Transverse colon (tissue), 4 donors: ENCODE results near the gene LDLRAD4. TPM values are rescaled to one million over a fixed set of nuclear protein-coding genes. Genes with fewer than 3 reads are reported as not detected.

Experiments
- DNase-seq: peaks from one replicate; pipeline ENCODE4 v3.0.0-alpha.2; 2019
- H3K27ac ChIP-seq, 4 donors: fragments of 200-600 bp; sonication (generic); 2 replicates each; pipeline ENCODE4 v1.5.1; 2016 to 2018; ENCODE audit warnings: inconsistent platforms in 4 of 4
- H3K27me3 ChIP-seq: fragments of 200-600 bp; sonication (generic); 2 replicates; pipeline ENCODE4 v1.5.1; 2017; ENCODE audit warnings: inconsistent platforms
- H3K36me3 ChIP-seq, 4 donors: fragments of 200-600 bp; sonication (generic); 2 replicates each; pipeline ENCODE4 v1.5.1; 2017 to 2019; ENCODE audit warnings: inconsistent platforms in 4 of 4
- H3K4me1 ChIP-seq, 4 donors: fragments of 200-600 bp; sonication (generic); 2 replicates each; pipeline ENCODE4 v1.5.1; 2017 to 2020; ENCODE audit warnings: inconsistent platforms in 4 of 4
- H3K4me3 ChIP-seq, 4 donors: fragments of 200-600 bp; sonication (generic); 1 replicate in 1 of 4; 2 replicates in 3 of 4; pipeline versions ENCODE4 v1.5.1 to v1.6.1; 2017 to 2019; ENCODE audit warnings: inconsistent platforms in 4 of 4
- H3K9me3 ChIP-seq, 2 donors: fragments of 200-600 bp; sonication (generic); 2 replicates each; pipeline ENCODE4 v1.5.1; 2017 to 2019; ENCODE audit warnings: inconsistent platforms in 2 of 2
- EP300 ChIP-seq: sonication (generic); formaldehyde crosslinking; IDR thresholded peaks from one replicate; pipeline ENCODE4 v1.6.1; 2017; ENCODE audit warnings: antibody characterized with exemption, low read depth
- POLR2A ChIP-seq: fragments of 450-650 bp; IDR thresholded peaks from one replicate; pipeline ENCODE4 v1.6.1; 2016; ENCODE audit warnings: antibody characterized with exemption, mild to moderate bottlenecking, moderate library complexity
- POLR2AphosphoS5 ChIP-seq, 3 donors: sonication (generic); formaldehyde crosslinking; IDR thresholded peaks; one replicate each; pipeline ENCODE4 v1.6.1; 2016; ENCODE audit warnings: antibody characterized with exemption in 3 of 3
- WGBS, 2 donors: methylation state at CpG; one replicate each; pipeline ENCODE4 v1.1.5; 2018; ENCODE audit warnings: low coverage in 1 of 2; 5-methylcytosine and 5-hydroxymethylcytosine counted together
- in situ Hi-C, 4 donors: fragments of 200-750 bp; cut with MboI; loops; one replicate each; pipeline versions ENCODE4 v1.15.0 to v1.15.1; 2017; ENCODE audit warnings: low sequenced_read_pairs in 3 of 4, low pct_ligation_motif_present in 1 of 4, low pct_unique_long_range_greater_than_20kb in 1 of 4
- intact Hi-C: fragments of 100-400 bp; cut with DNase I; formaldehyde crosslinking; loops from one replicate; pipeline ENCODE4 v1.15.1; 2023; ENCODE audit warnings: low total_unique reads
- total RNA-seq, 4 donors: library from RNA; depleted of rRNA; stranded (reverse); fragments of >200 nt; gene quantifications; one replicate each; pipeline ENCODE4 v1.1.0, GENCODE V29; 2016
- TF ChIP-seq, protein P1 (sequence below), 5 experiments: fragments of 200-600 bp in 3 of 5; fragments of 450-650 bp in 2 of 5; sonication (generic) in 3 of 5; IDR thresholded peaks; 1 replicate in 2 of 5; 2 replicates in 3 of 5; pipeline ENCODE4 v1.5.1; 2016 to 2017; ENCODE audit warnings: antibody characterized with exemption in 5 of 5, inconsistent platforms in 3 of 5, mild to moderate bottlenecking in 2 of 5, moderate library complexity in 1 of 5

Gene LDLRAD4
- total RNA-seq, 4 donors from 2014 or later = 34.8 to 277 (median 60.6) TPM

DNA sequence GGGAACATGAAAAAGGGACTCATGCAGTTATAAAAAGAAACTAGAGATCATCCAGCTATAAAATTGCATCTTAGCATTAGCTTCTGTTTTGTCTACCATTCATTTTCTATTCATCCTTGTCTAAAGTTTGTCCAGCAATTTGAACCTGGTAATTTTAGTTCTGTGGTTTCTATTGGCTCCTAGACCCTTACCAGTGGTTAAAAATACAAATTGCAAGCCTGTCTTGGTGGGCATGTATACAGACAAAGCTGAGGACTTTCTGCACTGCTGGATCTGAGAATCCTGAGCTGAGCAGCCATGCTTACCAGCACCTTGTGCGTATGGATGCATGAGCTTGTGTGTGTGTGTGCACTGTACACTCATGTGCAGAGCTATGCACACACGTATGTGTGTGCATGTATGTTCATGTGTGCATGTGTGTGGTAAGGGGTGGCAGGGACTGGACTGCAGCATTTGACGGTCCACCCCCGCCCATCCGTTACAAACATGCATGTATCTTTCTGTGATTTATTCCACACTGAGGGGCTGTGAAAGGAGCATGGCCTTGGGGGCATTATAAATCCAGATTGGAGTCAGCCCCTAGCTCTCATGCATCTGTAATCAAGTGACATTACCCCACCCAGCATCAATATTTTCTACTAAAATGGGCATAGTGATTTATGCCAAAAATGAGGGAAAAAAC is 363.1 kb downstream of the LDLRAD4 start:
- no peak for DNase-seq
- H3K36me3 ChIP-seq = no peaks in the 10 kb centered on the region
- H3K27me3 ChIP-seq = no peaks in the 10 kb centered on the region
- in situ Hi-C loops (no loop called here), intact Hi-C loops (no loop called here)
- peaks cover 0 to 19% (median 3%) of the 10 kb centered on the region in 4 donors for H3K4me1 ChIP-seq
- no peak overlapping the region for H3K27ac ChIP-seq
- no peaks in the 10 kb centered on the region for H3K9me3 ChIP-seq
- TF ChIP-seq POLR2AphosphoS5 (IDR thresholded peaks at IDR 0.05) (no peak), POLR2A (no peak), EP300 (no peak)
- TF ChIP-seq, protein P1, sequence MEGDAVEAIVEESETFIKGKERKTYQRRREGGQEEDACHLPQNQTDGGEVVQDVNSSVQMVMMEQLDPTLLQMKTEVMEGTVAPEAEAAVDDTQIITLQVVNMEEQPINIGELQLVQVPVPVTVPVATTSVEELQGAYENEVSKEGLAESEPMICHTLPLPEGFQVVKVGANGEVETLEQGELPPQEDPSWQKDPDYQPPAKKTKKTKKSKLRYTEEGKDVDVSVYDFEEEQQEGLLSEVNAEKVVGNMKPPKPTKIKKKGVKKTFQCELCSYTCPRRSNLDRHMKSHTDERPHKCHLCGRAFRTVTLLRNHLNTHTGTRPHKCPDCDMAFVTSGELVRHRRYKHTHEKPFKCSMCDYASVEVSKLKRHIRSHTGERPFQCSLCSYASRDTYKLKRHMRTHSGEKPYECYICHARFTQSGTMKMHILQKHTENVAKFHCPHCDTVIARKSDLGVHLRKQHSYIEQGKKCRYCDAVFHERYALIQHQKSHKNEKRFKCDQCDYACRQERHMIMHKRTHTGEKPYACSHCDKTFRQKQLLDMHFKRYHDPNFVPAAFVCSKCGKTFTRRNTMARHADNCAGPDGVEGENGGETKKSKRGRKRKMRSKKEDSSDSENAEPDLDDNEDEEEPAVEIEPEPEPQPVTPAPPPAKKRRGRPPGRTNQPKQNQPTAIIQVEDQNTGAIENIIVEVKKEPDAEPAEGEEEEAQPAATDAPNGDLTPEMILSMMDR (IDR thresholded peaks at IDR 0.05) = no peak
- no peak overlapping the region for H3K4me3 ChIP-seq
- 97 to 100% methylated on average over 2 to 5 of the region's 5 CpGs for WGBS, 2 donors

DNA sequence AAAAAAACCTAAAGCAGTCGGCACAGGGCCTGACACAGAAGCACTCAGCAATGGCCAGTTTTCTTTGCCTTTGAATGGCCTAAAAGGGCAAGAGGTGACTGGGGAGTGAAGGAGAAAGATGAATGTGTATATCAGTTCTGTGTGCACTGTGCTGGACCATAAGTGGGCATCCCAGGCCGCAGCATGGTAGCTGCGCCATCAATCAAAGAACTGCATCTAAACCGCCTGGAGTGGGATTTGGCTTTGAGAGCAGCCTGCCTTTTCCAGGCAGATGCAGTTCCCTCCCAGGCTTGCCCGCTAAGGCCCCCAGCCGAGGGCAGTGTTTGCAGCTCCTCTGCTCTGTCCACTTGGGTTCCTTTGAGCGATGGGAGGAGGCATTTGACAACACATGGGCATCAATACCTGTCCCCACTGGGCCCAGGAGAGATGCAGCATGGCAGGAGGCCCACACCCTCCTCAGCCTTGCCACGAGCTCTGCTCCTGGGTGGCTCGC is 363.7 kb downstream of the LDLRAD4 start:
- no peaks in the 10 kb centered on the region for H3K36me3 ChIP-seq
- intact Hi-C loops = no loop called here
- WGBS, 2 donors = 92% methylated on average over 9 of the region's 9 CpGs; no CpG with 5 or more reads in 1 of the 2 donors
- TF ChIP-seq POLR2A = no peak
- TF ChIP-seq, protein P1 (IDR thresholded peaks at IDR 0.05) = no peak
- TF ChIP-seq EP300 = no peak
- TF ChIP-seq POLR2AphosphoS5 (IDR thresholded peaks at IDR 0.05) = no peak
- no peak for DNase-seq
- in situ Hi-C loops = no loop called here
- no peak overlapping the region for H3K4me3 ChIP-seq
- H3K27ac ChIP-seq = no peak overlapping the region
- no peaks in the 10 kb centered on the region for H3K9me3 ChIP-seq
- peaks cover 0 to 16% (median under 1%) of the 10 kb centered on the region in 4 donors for H3K4me1 ChIP-seq
- no peaks in the 10 kb centered on the region for H3K27me3 ChIP-seq

DNA sequence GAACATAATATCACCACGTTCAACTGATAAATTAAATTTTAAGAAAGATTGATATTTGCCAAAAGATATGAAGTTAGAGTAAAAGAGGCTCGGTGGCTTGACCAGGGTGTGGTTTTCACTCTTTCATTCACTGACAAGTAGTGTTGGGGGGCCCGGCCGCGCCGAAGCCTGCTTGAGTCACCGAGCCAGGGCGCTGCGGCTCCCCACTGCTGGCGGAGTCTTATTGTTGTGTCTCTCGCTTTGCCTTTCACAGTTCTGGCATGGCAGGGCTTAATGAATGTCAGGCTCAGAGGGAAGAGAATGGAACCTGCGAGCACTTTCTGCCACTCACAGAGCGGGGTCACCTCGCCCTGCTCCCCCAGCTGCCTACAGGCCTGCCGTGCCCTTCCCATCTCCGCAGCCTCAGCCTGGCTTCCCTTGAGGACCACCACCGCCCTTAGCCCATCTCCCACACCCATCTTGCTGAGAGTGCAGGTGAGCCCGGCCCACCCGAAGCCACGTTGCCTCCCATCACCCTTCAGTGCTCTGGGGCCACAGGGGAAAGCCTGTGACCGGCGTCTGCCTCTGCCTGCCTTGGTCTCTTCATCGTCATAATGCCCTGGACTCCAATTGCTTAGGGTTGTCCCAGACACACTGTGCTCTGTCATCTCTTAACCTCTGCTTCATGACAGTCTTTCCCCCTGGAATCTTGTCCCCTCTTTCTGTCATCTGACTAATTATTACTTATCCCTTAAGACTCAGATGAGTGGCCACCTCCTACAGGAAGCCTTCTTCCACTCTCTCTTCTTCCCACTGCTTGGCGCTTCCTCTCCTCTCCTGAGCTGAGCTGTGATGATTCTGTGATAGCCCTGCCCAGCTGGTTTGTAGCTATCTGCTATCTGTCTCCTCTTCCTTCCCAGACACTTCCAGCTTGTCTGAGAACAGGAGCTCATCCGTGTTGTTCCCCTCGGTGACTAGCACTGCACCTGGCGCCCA is 365.3 kb downstream of the LDLRAD4 start:
- TF ChIP-seq, protein P1 (IDR thresholded peaks at IDR 0.05) = no peak
- TF ChIP-seq POLR2A = no peak
- DNase-seq = no peak
- Histone ChIP-seq H3K36me3 (no peaks in the 10 kb centered on the region), H3K4me3 (no peak overlapping the region), H3K27me3 (no peaks in the 10 kb centered on the region), H3K9me3 (no peaks in the 10 kb centered on the region), H3K4me1 (peaks cover 0 to 6% (median 2%) of the 10 kb centered on the region in 4 donors), H3K27ac (no peak overlapping the region)
- in situ Hi-C loops (no loop called here), intact Hi-C loops (no loop called here)
- WGBS, 2 donors = 93 to 97% methylated on average over 10 to 27 of the region's 27 CpGs

DNA sequence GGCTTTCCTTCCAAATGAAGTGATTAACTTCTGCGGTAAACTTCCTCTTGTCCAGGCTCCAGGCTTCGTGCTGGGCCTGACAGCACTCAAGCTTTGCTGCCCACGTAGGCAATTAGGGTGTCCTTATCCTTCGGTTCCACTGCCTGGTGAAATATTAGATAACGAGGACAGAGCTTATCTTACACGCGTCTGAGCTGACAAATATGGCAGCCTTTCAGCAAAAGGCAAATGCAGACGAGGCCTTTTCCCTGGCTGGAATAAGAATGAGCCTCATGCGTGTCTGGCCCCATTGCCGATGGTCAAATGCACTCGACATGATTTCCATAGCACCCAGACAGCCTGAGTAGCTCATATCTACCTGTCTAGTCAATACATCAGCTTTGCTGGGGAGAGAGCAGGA is 366.3 kb downstream of the LDLRAD4 start:
- Histone ChIP-seq H3K27me3 (no peaks in the 10 kb centered on the region), H3K36me3 (no peaks in the 10 kb centered on the region), H3K4me3 (no peak overlapping the region), H3K9me3 (no peaks in the 10 kb centered on the region), H3K4me1 (peaks cover 0 to 6% (median 2%) of the 10 kb centered on the region in 4 donors), H3K27ac (no peak overlapping the region)
- TF ChIP-seq EP300 = no peak
- TF ChIP-seq, protein P1 (IDR thresholded peaks at IDR 0.05) = no peak
- no peak for TF ChIP-seq POLR2AphosphoS5 (IDR thresholded peaks at IDR 0.05)
- no peak for TF ChIP-seq POLR2A
- WGBS, 2 donors = 60 to 77% methylated on average over 1 to 11 of the region's 11 CpGs
- in situ Hi-C loops (no loop called here), intact Hi-C loops (no loop called here)
- no peak for DNase-seq
